DMS53 treated with DMSO at 0.1 percent for 48 hours (cell line): ENCODE results near the gene EMP2.
"Not testable (repeated sequence)": the region's sequence is repeated elsewhere in the genome, so short reads cannot be mapped to it uniquely, and the experiment has no call there.

Experiments
- DNase-seq: peaks from one replicate; lab custom pipeline; 2025; ENCODE audit not compliant: unreplicated experiment; lab: John Stamatoyannopoulos, UW

Gene EMP2

GRCh38 chr16:10578474-10579316 is 1.7 kb downstream of the EMP2 start:
- no peak for DNase-seq

- peak; percentile 22 for DNase-seq
Measured at GRCh38 chr16:10577305-10578202, 2.8 kb downstream of the EMP2 start.

GRCh38 chr16:10576390-10577304 is 3.8 kb downstream of the EMP2 start:
- no peak for DNase-seq

- no peak for DNase-seq
Measured at GRCh38 chr16:10575506-10576130, 4.8 kb downstream of the EMP2 start.

- no peak for DNase-seq
Measured at GRCh38 chr16:10572611-10573010, 7.8 kb downstream of the EMP2 start.

GRCh38 chr16:10571354-10571753 is 9.0 kb downstream of the EMP2 start:
- DNase-seq: no peak

- no peak for DNase-seq
Measured at GRCh38 chr16:10569621-10570020, 10.8 kb downstream of the EMP2 start.

GRCh38 chr16:10566613-10567012 is 13.8 kb downstream of the EMP2 start:
- no peak for DNase-seq

- DNase-seq: no peak
Measured at GRCh38 chr16:10565167-10565566, 15.2 kb downstream of the EMP2 start.

GRCh38 chr16:10564591-10564990 is 15.8 kb downstream of the EMP2 start:
- no peak for DNase-seq

- DNase-seq: no peak
Measured at GRCh38 chr16:10562361-10562899, 18.0 kb downstream of the EMP2 start.

- no peak for DNase-seq
Measured at GRCh38 chr16:10561425-10561824, 19.0 kb downstream of the EMP2 start.

GRCh38 chr16:10561001-10561400 is 19.4 kb downstream of the EMP2 start:
- DNase-seq: no peak

- not testable (repeated sequence) for DNase-seq
Measured at GRCh38 chr16:10559792-10560191, 20.6 kb downstream of the EMP2 start.

GRCh38 chr16:10558746-10559641 is 21.4 kb downstream of the EMP2 start:
- DNase-seq: no peak

GRCh38 chr16:10558305-10558704 is 22.1 kb downstream of the EMP2 start:
- no peak for DNase-seq

- no peak for DNase-seq
Measured at GRCh38 chr16:10557750-10558149, 22.6 kb downstream of the EMP2 start.

- DNase-seq: no peak
Measured at GRCh38 chr16:10556236-10556635, 24.2 kb downstream of the EMP2 start.

GRCh38 chr16:10554569-10554968 is 25.8 kb downstream of the EMP2 start:
- DNase-seq: no peak
